HG02763 (cell line): ENCODE results near the gene BPIFB2.

Experiments used
- ATAC-seq: cut with Tn5 transposase; IDR thresholded peaks from one replicate; pipeline ENCODE4 v1.9.1; 2021; ENCODE audit warnings: mild to moderate bottlenecking, moderate library complexity; ENCODE audit not compliant: unreplicated experiment

BPIFB2 gene

GRCh38 chr20:32984196-32984595 lies 23.3 kb upstream of the BPIFB2 start:
- no peak for ATAC-seq

- ATAC-seq: no peak
Observed at GRCh38 chr20:32984631-32985354, 22.7 kb upstream of the BPIFB2 start.

- ATAC-seq: no peak
Observed at GRCh38 chr20:32985596-32985995, 21.9 kb upstream of the BPIFB2 start.

DNA sequence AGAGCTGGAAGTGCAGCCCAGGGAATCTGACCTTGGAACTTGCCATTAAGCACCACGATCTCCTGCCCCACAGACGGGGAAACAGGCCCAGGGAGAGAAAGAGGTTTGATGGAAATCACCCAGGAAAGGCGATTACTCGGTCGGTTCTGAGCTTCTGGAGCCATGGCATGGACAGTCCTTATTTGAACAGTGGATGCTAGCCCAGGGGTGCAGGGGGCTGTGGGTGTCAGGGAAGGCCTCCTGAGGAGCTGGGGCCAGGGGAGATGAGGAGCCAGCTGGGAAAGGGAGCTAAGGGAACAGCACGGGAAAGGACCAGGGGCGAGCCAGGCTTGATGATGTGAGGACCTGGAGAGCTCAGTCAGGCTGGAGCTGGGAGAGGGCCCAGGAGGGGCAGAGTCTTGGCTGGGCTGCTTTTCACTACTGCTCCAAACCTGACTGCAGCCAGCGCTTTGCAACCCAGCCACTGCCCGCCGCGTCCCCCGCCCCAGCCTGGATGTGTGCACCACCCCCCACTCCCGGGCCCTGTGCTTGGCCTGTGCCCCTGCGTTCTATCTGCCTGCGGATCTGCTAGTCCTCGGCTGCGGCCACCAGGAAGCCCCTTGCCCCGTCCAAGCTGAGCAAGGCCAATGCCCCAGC lies 21.1 kb upstream of the BPIFB2 start:
- ATAC-seq: no peak

DNA sequence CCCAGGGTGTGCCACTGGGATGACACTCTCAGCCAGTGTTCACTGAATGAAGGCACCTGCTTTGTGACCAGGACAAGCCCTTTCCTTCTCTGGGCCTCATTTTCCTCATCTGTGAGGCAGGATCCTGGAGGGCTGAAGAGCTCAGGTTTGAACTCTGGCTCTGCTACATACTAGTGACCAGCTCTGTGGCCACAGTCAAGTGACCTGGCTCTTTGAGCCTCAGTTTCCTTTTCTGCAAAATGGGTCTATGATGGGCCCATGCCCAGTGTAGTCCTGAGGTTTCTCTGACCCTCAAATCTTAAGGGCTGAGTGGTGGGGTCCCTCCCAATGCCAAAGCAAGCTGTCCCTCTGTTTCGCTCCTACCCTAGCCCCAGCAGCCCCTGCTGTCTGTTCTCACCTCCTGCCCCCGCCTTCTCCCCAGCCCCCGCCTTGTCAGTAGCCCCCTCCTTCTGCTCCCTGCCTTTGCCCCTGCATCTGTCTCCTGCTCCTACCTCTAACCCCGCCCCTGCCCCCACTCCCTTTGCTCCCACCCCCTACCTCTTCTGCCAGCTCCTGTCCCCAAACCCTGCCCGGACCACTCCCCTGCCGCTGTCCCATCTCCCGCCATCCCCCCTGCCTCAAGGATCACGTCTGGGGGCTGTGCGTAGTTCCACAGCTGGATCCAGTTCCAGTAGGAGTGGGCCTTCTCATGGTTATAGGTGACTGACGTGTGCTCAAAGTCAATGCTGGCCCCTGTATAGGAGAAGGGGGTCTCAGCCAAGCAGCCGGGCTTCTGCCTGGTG lies 20.3 kb upstream of the BPIFB2 start:
- no peak for ATAC-seq

- ATAC-seq: no peak
Observed at GRCh38 chr20:32988008-32988407, 19.5 kb upstream of the BPIFB2 start.

DNA sequence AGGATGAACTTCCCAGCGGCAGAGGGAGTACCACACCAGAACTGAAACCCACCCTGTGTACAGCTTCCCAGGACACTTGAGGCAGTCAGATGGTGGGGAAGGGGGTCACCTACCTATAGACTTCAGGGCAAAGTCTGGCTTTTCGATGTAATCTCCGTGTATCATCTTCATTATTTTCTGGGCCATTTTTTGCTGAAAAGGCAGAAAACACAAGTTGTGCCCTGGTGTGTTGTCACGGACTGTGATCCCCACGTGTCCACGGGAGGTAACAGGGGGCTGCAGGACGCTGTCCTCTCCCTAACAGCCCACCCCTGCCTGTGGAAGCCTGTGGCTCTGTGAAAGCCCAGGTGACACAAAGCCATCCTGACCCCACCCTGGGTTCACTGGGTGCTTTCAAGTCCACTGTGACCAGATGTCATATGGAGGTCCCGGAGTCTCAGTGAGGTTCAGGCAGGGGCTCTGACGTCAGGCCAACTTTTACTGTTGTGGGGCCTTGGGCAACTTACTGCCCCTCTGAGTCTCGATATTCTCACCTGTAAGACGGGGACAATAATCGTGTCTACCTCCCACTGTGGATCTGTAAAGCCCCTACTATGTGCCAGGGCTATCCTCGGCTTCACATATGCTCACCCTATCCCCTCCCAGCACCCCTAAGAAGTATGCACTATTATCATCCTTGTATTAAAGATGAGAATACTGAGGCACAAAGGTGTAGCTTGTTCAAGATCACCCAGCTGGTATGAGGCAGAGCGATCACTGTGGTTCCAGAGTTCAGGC lies 17.8 kb upstream of the BPIFB2 start:
- no peak for ATAC-seq

DNA sequence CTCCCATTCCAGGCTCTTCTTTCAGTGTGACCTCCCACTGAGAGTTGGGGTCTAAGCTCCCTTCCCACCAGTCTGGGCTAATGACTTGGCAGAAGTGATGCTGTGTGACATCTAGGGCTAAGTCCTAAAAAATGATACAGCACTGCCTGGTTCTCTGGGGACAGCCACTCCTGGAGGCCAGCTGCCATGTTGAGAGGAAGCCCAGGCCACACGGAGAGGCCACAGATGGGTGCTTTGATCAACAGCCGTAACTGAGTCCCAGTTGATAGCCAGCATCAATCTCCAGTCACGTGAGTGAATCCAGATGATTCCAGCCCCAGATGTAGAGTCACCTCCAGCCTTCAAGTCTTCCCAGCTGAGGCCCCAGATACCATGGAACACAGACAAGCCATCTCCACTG lies 17.1 kb upstream of the BPIFB2 start:
- no peak for ATAC-seq

- ATAC-seq: no peak
Observed at GRCh38 chr20:32991383-32991782, 16.1 kb upstream of the BPIFB2 start.

DNA sequence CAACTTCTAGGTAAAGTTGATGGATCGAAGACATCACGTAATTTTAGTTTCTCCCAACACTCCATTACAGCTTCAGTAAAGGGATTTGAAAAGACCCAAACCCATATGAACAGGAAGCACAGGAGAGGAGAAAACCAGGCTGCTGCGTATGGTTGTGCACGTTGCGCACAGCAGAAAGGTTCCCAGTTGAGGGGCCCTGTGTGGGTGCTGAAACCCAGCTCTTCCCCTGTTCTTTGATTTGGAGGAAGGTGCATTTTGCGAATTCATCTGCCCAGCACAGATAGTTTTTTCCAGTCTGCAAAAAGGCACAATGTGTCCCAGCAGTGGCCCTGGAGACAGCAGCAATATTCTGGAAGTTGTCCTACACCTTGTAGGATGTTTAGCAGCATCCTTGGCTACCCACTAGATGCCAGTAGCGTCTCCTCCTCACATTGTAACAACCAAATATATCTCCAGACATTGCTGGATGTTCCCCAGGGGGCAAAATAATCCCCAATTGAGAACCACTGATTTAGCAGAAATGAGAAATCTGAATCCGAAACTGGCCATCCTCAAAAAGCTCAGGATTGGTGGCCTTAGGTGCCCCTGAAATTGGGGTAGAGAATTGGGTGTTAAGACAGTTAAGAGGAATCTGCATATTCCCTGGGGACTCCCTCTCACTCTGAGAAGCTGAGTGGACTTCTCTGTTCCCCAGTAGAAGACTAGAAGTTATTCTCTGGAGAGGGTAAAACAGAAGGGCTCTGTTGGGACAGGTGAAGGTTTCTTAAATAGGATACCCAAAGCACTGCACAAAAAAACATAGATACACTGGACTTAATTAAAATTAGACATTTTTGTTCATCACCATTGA lies 15.5 kb upstream of the BPIFB2 start:
- no peak for ATAC-seq

DNA sequence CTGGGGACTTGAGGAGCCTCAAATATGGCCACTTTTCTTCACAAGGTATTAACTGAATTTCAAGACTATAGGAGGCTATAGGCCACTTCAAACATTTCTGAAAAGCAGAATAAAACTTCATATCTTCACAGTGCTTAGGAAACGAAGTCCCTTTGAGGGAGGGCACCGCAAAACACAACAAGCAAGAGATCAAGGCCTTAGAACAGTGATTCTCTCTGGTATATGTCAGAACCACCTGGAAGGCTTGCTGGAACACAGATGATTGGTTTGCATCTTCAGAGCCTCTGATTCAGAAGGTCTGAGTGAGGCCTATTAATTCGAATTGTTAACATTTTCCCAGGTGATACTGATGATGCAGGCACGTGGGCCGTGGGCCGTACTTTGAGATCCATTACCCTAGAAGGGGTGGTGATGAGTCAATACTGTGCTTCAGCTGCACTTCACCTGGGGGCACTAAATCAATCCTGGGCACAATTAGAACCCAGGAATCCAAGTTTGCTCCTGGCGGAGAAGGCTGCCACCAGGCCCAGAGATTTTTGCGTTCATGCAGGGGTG lies 13.9 kb upstream of the BPIFB2 start:
- ATAC-seq: no peak

GRCh38 chr20:32995802-32996201 lies 11.7 kb upstream of the BPIFB2 start:
- ATAC-seq: no peak

DNA sequence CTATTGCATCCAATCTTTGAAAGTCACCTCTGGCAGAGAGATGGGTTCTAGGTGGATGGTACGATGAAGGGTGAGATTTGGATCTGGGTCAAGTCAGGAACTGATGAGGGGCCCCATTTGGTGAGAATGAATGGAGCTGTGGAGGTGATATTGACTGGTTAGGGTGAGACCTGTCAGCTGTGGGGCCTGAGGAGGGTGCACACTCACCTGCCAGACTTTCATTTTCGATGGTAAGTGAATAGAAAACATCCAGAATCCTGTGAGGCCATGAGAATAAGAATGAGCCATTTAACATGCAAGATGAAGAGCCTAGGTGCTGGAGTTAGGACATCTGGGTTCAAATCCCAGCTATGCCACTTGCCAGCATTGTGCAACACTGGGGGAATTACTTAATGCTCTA lies 10.1 kb upstream of the BPIFB2 start:
- ATAC-seq: no peak

DNA sequence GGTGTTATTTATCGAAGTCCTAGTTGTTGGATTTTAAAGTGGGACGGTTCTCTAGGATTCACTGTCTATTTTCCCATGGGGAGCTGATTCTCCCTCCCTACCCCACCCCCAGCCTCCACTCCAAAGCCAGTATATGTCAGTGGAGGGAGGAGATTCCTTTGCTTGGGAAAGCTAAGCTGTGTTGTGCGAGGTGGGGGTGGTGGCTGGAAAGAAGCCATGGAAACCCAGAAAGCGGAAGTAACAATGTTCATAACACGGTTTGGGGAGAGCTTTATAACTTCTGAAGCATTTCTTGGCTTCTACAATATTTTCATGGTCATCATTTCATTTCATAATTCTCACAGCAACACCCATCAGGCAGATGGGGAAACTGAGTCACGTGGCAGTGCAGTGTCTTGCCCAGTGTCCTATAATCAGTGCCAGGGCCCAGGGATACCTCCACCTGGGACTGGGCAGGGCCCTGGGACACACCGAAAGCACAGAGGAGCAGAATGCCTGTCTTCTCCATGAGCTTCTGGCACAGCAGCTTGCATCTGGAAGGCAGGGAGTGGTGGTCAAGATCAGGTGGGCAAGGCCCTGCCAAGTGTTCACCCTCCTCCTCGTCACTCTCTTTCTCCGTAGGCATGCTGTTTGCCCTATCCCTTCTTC lies 7.8 kb upstream of the BPIFB2 start:
- no peak for ATAC-seq

DNA sequence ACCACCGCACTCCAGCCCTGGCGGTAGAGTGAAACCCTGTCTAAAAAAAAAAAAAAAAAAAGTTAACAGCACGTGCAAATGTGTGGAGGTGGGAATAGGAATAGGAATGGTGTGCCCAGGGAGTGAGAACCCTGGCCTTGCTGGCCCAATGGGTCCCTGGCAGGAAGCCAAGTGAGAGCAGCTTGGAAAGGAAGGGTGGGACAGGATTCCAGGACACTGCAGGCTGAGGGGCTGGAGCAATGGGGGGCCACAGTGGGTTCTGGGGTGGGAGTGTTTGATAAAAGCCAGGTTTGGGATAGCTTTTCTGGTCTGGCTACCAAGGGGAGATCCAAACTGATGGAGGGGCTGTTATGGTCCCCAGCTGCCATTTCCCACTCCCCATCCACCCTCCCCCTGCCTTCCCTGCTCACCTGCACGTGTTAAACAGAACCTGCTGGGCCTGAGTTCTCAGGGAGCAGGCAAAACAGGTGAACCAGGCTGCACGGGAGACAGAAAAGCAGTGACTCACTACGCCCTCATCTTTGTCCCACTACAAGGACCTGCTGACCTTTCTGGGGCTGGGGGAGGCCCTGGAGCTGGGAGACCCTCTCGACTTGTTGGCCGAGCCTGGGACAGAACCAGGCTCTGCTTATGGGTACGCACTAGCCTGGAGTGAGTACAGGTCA lies 6.6 kb upstream of the BPIFB2 start:
- no peak for ATAC-seq

DNA sequence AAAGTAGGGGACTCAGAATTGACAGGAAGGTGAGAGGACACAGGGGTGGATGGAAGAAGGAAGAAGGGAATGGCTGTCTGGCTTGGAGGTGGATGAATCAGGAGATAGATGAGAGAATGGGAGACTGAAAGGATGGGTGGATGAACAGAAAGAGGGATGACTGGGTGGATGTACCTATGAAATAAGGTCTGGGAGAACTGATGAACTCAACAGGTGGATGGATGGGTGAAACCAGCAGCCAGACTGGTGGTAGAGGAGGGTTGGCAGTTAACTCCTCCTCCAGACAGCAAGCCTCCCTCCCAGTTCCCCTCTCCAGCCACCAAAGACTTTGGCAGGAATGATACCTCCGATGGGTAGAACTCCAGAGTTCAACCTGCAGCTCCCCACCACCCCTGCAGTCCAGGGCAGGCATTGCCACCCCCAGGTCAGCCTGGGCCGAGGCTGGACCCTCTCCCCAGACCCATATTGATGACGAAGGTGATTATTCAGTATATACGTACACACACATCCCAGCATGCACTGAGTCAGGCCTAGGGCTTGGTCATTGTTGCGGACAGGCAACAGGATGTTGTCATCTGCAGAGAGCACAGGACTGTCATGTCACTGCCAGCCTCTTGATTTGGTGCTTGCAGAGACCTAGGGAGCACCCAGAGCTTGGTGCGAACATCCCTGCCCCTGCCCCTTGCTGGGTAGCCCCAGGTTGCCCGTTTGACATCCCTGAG lies 5.3 kb upstream of the BPIFB2 start:
- no peak for ATAC-seq

DNA sequence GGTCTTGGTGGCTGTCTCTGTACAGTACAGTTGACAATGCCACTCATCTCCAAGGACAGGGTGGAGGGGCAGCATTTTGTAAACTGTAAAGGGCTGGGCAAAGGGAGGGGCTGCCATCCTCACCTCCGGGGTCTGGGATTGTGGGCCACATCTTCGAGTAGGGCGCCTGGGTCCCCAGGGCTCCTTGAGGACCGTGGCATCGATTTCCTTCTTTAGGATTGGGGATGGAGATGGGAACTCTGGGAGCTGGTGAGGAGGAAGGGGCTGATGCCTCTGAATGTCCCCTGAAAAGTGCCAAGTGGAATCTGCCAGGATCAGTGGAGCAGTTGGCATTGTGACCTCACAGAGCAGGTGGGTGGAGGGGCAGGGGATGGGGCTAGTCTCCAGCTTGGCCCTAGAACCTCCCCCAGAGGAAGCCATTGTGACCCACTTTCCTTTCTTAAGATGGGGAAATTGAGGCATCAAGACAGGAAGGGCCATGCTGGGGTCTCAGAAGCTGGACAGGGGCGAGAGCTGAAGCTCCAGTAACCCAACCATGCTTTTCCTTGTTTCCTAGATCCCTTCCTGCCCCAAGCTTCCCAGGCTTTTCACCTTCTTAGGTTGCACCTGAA lies 3.3 kb upstream of the BPIFB2 start, which contains the start of gene SUN5:
Gene SUN5, minus strand, starts transcription at position 293 of the 611 bp plus-strand sequence. Its CDS starts 93 bp downstream, at position 200.
- ATAC-seq: no peak

GRCh38 chr20:33005132-33005566 lies 2.4 kb upstream of the BPIFB2 start:
- no peak for ATAC-seq
